ENCODE data around the gene PLEKHG2.

DNA sequence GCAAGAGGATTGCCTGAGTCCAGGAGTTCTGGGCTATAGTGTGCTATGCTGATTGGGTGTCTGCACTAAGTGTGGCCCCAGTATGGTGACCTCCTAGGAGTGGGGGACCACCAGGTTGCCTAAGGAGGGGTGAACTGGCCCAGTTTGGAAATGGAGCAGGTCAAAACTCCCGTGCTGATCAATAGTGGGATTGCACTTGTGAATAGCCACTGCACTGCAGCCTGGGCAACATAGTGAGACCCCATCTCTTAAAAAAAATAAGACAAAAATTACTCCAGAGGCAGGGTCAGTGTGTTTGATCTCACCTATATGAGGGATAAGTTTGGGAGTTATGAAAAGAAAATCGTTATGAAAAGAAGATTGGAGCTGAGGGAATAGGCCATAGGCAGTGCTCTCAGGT is 43.3 kb upstream of the PLEKHG2 start:
- no peak for TF ChIP-seq POLR2A (IDR thresholded peaks at IDR 0.05)
- TF ChIP-seq POLR2AphosphoS5 (IDR thresholded peaks at IDR 0.05): no peak
- TF ChIP-seq, protein P1, sequence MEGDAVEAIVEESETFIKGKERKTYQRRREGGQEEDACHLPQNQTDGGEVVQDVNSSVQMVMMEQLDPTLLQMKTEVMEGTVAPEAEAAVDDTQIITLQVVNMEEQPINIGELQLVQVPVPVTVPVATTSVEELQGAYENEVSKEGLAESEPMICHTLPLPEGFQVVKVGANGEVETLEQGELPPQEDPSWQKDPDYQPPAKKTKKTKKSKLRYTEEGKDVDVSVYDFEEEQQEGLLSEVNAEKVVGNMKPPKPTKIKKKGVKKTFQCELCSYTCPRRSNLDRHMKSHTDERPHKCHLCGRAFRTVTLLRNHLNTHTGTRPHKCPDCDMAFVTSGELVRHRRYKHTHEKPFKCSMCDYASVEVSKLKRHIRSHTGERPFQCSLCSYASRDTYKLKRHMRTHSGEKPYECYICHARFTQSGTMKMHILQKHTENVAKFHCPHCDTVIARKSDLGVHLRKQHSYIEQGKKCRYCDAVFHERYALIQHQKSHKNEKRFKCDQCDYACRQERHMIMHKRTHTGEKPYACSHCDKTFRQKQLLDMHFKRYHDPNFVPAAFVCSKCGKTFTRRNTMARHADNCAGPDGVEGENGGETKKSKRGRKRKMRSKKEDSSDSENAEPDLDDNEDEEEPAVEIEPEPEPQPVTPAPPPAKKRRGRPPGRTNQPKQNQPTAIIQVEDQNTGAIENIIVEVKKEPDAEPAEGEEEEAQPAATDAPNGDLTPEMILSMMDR (IDR thresholded peaks at IDR 0.05): no peak
- TF ChIP-seq EP300 (IDR thresholded peaks at IDR 0.05): no peak
